ELR (cell line): Measurements from ENCODE around the gene ZSWIM3.
"Not testable (repeated sequence)": the region's sequence is repeated elsewhere in the genome, so short reads cannot be mapped to it uniquely, and the experiment has no call there.

Experiments
- DNase-seq: peaks from one replicate; pipeline ENCODE4 v3.0.0-alpha.2; 2015; ENCODE audit warnings: low read depth

ZSWIM3 gene

DNA sequence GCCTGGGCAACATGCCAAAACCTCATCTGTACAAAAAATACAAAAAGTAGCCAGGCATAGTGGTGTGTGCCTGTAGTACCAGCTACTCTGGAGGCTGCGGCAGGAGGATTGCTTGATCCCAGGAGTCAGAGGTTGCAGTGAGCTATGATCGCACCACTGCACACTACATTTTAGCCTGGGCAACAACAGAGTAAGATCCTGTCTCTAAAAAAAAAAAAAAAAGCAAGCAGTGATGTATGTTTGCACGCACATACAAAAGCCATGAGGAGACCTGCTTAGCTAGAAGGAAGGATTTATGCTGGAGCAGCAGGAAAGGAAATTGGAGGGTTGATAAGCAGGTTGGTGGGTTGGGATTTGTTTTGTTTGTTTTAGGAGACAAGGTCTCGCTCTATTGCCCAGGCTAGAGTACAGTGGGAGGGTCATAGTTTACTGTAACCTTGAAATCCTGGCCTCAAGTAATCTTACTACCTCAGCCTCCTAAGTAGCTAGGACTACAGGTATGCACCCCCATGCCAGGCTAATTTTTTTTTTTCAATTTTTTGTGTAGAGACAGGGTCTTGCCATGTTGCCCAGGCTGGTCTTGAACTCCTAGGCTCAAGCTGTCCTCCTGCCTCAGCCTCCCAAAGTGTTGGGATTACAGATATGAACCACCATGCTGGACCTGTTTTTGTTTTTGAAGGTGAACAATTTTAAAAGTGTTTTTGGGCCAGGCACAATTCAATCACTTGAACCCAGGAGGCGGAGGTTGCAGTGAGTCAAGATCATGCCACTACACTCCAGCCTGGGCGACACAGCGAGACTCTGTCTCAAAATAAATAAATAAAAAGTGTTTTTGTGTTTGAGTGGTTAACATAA is 4.0 kb downstream of the ZSWIM3 start:
- no peak for DNase-seq

DNA sequence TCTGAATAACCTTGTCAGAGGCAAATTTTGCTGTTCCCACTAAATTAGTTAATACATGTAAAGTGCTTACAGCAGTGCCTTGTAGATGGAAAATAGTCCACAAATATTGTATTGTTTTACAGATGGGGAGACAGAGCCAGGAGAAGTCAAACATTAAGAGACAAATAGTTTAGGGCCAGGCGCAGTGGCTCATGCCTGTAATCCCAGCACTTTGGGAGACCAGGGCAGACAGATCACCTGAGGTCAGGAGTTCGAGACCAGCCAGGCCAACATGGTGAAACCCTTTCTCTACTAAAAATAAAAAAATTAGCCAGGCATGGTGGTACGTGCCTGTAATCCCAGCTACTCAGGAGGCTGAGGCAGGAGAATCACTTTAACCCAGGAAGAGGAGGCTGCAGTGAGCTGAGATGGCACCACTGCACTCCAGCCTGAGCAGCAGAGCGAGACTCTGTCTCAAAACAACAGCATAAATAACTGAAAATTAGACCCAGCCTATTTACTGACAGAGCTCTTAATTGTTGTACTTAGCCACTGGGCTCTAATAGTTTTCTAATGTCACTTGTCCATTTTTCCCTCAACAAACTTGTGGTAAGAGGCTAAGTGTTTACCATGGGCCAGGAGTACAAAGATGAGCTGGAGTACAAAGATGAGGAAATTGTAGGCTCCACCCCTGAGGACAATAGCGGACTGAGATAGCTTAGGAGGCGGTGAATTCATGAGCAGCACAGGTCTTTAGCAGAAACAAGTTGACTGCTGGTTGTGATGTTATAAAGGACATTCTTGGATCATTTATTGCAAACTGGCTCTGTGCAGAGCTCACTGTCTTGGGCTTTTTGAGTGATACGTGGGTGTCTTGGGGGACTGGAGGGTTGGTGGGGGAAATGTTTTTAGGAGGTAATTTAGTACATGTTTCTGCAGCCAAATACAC is 6.4 kb downstream of the ZSWIM3 start:
- DNase-seq = no peak

DNA sequence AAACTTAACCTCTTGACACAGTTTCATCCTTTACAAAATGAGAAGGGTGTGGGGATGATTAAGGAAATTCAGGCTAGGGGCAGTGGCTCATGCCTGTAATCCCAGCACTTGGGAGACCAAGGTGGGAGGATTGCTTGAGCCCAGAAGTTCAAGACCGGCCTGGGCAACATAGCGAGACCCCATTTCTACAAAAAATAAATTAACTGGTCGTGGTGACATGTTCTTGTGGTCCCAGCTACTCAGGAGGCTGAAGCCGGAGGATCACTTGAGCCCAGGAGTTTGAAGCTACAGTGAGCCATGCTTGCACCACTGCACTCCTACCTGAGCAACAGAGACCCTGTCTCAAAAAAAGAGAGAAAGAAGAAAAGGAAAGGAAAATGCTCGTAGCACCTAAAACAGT is 9.0 kb downstream of the ZSWIM3 start:
- no peak for DNase-seq

DNA sequence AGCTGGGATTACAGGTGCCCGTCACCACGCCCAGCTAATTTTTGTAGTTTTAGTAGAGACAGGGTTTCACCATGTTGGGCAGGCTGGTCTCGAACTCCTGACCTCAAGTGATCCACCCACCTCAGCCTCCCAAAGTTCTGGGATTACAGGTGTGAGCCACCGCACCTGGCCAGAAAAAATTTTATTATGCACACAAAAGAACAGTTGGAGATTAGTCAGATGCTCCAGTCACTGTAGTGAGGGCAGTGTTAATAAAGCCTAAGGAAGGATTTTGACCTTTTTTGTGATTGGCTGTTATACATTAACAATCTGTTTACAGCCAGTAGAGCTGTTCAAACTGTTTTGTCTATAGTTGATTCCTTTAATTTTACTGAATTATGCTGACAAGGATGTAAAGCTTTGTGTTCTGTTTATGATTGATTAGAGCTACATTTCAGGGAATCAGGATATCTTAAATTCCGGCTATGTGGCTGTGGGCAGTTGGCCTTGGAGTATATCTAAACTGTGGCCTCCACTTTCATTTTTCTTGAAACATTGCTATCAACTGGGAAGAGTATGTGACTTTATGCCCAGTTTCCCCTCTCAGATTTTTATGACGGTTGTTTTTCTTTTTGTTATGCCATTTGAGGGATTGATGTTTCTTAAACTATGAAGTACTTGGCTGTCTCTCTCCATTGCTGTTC is 9.9 kb downstream of the ZSWIM3 start:
- no peak for DNase-seq

DNA sequence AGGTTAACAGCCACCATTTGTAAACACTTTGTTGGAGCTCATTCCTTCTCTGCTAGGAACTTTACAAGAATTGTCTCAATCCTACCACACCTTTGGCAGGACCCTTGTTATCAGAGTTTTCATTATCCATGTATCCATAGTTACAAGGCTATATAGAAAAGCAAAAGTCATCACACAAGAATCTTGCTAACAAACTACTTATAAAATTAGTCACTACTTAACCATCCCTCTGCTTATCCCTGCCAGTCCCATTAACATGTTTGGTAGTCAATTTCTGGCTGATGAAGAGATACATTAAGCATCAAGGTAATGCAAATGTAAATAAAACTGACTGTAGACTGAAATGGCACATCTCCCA is 10.4 kb downstream of the ZSWIM3 start:
- peak; percentile 88 for DNase-seq

DNA sequence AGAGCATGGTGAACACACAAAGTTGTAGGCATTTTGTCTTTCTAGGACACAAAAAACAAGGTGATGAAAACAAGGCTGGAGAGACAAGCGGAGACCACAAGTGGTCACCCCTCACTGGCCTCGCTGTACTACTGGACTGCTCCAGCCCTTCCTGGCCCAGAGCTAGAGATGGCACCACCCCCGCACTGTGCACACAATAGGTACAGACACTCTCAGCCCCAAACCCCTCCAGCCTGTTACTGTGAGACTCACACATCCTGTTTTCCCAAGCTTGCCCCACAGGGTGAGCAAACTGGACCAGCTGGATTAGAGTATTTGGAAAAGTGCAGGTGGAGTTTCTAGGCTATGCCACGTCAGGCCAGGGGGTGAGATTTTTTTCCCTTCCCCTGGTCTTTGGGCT is 15.2 kb downstream of the ZSWIM3 start:
- DNase-seq = no peak

DNA sequence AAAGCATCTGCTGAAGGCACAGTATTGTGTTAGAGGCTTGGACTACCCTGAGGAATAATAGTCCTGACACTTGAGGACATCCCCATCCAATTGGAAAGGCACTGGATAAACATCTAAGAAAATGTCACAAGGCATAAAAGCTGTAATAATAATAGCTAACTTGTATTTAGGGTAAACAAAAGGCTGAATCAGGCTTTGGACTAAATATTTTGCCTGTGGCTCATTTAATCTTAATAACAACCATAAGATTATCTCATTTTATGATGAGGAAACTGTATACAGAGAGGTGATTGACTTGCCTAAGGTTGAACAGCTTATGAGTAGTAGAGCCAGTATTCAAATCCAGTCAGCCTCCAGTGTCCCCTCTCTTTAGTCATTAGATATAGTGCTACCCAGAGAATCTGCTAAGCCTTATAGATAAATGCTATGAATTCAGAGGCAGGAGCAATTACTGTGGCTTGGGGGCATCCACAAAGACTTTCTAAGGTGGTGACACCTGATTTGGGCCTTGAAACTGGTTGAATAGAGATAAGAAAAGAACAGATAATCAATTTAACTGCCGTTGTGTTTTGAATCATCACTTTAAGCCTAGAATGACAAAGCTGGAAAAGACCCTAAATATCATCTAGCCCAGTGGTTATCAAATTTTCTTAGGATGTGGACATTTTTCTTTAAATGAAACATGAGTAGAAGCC is 16.1 kb downstream of the ZSWIM3 start:
- peak; percentile 63 for DNase-seq

DNA sequence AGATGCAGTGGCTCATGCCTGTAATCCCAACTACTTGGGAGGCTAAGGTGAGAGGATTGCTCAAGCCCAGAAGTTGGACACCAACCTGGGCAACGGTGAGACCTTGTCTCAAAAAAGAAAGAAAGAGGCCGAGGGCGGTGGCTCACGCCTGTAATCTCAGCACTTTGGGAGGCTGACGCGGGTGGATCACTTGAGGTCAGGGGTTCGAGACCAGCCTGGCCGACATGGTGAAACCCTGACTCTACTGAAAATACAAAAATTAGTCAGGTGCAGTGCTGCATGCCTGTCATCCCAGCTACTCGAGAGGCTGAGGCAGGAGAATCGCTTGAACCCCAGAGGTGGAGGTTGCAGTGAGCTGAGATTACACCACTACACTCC is 16.7 kb downstream of the ZSWIM3 start:
- DNase-seq = not testable (repeated sequence)

DNA sequence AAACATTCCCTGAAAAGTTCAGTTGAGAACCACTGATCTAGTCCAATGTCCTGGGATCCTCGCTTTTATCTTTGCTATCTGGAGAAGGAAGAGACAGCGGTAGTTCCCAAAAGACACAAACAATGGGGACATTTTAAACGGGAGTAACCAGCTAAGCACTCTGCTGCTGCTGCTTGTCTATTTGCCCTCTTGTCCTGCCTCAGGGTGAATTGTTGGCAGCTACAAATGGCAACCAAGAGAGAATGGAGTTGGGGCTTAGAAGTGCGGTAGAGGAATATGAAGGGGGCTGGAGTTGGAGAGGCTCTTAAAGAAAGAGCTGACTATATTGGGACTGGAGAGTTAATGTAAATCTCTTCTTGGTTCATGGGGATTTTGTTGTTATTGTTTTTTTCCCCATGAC is 17.2 kb downstream of the ZSWIM3 start:
- no peak for DNase-seq

DNA sequence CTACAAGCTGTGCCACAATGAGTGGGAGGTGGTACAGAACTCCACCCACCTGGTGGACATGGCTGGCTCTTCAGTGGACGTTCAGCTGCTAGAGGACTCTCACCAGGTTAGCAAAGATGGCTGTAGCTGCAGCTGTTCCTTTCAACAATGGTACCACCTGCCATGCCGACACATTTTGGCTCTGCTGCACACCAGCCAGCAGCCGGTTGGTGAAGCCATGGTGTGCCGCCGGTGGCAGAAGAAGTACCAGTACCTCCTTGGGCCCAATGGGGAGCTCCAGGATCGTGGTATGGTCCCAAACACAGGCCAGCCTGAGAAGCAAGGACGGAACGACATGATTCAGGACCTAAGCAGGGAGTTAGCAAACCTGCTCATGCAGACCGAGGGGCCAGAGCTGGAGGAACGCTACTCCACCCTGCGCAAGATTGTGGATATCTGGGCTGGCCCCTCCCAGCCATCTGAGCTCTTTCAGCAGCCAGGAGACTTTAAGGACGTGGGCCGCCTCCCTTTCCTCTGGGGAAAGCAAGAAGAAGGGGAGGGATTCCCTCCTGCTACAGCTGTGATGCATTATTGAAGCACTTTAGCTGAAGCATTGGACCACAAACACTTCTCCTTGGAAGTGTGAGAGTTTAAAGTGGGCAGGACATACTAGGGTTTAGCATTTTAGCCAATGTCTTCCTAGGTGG is 20.8 kb downstream of the ZSWIM3 start:
- DNase-seq = no peak

DNA sequence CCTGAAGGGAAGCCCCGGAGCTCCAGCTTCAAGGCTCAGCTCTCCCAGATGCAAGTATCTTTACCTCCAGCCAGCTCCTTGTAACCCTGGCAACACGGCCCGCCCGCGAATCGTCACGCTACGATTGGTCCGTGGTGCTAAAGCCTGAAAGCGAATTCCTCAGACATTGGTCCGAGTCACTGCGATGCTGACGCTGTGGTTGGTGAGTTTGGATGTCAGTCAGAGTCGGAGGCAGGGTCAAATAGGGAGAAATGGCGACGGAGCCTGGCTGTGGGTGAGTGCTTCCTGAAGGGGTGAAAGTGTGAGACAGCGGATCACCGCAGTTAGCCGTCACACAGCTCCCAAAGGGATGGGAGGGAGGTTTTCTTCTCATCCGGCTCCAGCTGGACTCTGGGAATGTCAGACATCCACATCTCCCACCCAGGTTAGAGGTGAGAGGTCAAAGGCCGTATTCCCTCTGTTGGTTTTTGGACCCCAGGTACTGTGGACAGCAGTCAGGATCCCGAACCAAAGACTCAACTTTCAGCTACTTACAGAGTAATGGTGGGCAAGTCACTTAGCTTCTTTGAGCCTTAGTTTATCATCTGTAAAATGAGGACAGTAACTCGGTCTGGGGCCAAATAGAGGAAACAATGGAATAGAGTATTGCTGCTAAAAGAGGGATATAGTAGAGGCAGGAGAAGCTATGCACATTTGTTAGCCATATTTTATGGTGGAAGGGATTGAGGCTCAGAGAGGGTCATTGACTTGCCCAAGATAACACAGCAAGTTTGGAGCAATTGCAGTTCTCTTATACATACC is 23.8 kb downstream of the ZSWIM3 start, which contains the start of gene ZSWIM1:
Gene ZSWIM1 (plus strand): TSS at position 240 of the 801 bp plus-strand sequence. CDS start 1,366 bp downstream, outside the sequence.
- peak; percentile 100 for DNase-seq

DNA sequence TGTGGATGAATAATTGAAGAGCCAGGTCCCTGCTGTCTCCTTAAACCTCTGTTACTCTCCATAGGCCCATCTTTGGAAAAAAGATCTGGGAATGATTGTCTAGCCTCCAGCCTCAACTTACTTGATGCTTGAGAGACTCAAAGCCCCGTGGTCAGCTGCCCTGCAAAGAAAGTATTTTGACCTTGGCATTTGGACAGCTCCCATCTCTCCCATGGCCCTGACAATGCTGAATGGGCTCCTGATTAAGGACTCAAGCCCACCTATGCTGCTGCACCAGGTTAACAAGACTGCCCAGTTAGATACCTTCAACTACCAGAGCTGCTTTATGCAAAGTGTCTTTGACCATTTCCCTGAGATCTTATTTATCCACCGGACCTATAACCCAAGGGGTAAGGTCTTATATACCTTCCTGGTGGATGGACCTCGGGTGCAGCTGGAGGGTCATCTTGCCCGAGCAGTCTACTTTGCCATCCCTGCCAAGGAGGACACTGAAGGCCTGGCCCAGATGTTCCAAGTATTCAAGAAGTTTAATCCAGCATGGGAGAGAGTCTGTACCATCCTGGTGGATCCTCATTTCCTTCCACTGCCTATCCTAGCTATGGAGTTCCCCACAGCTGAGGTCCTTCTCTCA is 25.2 kb downstream of the ZSWIM3 start:
- no peak for DNase-seq

DNA sequence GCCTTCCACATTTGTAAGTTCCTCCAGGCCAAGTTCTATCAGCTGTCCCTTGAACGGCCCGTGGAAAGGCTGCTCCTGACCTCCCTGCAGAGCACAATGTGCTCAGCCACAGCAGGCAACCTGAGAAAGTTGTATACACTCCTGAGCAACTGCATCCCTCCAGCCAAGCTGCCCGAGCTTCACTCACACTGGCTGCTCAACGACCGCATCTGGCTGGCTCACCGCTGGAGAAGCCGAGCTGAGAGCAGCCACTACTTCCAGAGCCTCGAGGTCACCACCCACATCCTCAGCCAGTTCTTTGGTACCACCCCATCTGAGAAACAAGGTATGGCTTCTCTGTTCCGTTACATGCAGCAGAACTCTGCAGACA is 25.7 kb downstream of the ZSWIM3 start:
- no peak for DNase-seq

DNA sequence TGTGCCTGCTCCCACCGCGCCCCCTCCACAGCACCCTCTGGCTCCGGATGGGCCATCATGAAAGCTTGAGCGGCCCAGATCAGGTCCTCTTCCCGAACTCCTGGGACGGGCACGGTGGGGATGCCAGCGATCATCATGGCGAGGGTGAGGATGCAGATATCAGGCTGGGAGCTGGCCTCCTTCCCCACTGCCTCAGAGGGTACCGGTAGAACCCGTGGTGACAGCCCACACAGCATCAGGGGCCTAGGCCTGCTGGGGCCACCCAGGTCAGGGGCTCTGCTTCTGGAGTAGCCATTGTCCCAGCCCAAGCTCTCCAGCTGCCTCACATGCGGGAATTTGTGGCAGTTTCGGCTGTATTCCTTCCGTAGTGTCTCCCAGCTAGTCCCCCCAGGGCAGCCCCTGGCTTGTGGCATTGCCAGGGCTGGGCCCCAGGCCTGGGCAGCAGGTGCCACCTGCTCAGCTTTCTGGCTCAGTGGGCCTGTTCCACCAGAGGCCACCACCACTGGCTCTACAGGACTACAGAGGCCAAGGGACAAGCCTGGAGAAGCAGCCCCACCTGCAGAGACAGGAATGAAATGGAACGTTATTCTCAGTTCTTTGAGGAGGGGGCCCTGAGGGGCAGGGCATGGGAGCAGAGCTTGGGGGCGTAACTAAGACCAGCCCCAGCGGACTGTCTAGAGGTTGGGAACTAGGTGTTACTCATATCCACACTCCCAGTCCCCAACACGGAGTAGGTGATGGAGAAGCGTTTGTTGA is 29.4 kb downstream of the ZSWIM3 start:
- DNase-seq = no peak

DNA sequence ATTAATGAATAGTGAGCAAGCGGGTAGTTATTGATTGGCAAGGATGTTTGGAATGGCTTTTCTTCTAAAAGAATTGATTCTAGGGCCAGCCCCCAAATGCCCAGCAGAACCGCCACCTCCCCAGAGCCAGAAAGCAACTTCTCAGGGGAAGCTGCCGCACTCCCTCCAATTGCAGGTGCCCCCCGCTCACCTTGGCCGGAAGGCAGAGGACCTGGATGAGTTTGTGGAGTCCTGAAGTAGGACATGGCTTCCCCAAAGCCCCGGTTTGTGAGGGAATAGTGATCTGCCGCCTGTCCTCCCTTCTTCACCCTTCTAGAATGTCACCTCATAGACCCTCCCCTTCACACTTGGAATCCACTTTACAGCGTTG is 29.9 kb downstream of the ZSWIM3 start, which contains the start of gene SPATA25:
Gene SPATA25 (minus strand): TSS at position 277 of the 370 bp plus-strand sequence. CDS start 32 bp downstream, at position 245.
- DNase-seq = no peak

DNA sequence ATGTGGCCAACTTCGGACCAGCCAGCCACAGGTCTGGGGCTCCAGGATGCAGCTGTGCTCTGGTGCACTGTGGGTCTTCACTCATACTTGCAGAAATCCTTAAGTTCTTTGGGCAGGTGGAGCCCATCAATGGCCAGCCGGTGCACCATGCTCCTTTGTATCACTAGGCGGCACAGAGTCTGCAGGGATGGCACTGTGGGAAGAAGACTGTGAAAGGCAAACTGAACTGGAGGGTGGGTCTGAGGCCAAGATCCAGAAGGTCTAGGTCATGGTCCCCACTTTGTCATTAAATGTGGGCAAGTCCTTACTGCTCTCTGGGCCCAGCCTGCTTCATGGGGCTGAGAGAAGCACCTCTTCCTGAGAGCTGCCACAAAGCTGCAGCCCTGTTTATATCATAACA is 31.3 kb downstream of the ZSWIM3 start:
- no peak for DNase-seq

DNA sequence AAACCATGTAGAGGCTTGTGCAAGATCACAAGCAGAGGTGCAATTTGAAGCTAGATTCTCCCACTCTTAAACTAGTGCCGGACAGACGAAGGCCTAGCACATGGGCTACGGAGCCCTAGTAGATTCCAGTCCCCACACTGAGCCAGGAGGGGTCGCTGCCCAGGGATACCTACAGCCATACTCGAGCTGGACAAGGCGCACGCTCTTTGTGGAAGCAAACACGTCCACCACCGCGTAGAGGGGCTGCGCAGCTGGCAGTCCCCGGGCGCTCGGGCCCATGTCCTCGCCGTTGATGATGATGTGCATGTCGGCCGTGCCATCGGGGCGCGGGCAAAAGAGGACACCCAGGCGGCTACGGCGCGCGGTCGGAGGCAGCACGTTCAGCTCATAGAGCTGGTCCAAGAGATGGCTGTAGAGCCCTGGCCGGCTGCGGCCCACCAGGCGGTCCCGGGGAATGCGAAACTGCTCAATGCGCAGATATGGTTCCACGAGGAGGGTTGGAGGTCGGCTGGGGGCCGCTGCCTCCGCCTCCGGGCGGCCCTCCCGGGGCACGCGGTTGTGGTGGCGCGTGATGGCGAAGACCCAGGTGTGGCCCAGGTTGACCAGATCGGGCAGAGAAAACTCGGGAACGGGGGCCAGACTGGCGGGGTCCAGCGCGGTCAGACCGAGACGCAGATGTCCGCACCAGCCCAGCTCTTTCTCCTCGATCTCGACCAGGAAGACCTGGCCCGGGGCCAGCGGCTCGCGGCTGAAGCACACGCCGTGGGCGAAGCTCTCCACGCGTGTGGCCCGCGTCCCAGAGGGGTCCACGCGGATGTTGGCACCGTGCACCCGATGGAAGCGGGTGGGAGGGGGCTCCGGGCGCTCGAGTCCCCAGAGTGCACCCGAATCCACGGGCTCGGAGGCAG is 32.9 kb downstream of the ZSWIM3 start:
- DNase-seq = peak; percentile 73
